ENCODE data around the gene RAF1. TPM values are rescaled to one million over a fixed set of nuclear protein-coding genes. Genes with fewer than 3 reads are reported as not detected.

RAF1 gene
- total and polyA plus RNA-seq, 9 of the 15 experiments (the other 6 are each of a cell fraction or from before 2014, with no cell fraction given), result 28.0 to 183 (median 85.6) TPM

- TF ChIP-seq E2F8 (IDR thresholded peaks at IDR 0.05; ENCODE audit: low read depth, partially characterized antibody), result no peak
- TF ChIP-seq ZNF76 (CRISPR knock-in tag; IDR thresholded peaks at IDR 0.05; ENCODE audit: borderline replicate concordance), result no peak
- TF ChIP-seq SMARCA4 (IDR thresholded peaks at IDR 0.05), result peak; percentile 62
- TF ChIP-seq HNRNPL (IDR thresholded peaks at IDR 0.05; ENCODE audit: low read depth, low read length), result no peak
- no peak for TF ChIP-seq ETS2 (tag; IDR thresholded peaks at IDR 0.05; ENCODE audit: borderline replicate concordance, poor library complexity, severe bottlenecking)
- TF ChIP-seq NR2C2 (CRISPR knock-in tag; IDR thresholded peaks at IDR 0.05), result no peak
- TF ChIP-seq NR2C2 (tag; IDR thresholded peaks at IDR 0.05), result no peak
- no peak for TF ChIP-seq NCOA1 (IDR thresholded peaks at IDR 0.05; ENCODE audit: low read depth)
- TF ChIP-seq ZNF398 (CRISPR knock-in tag; IDR thresholded peaks at IDR 0.05), result no peak
- no peak; a peak in 1 of 4 replicates for TF ChIP-seq MLLT1 (IDR thresholded peaks at IDR 0.05)
- no peak for TF ChIP-seq KDM4B (IDR thresholded peaks at IDR 0.05; ENCODE audit: borderline replicate concordance in 2 of 2, low read depth in 1 of 2)
- no peak for TF ChIP-seq EWSR1 (IDR thresholded peaks at IDR 0.05; ENCODE audit: borderline replicate concordance, low read depth, partially characterized antibody)
- TF ChIP-seq ZKSCAN8 (CRISPR knock-in tag; IDR thresholded peaks at IDR 0.05), result no peak
- no peak for TF ChIP-seq CEBPZ (IDR thresholded peaks at IDR 0.05; ENCODE audit: borderline replicate concordance, low read depth, low read length)
Measured at GRCh38 chr3:12557473-12558100, 106.3 kb downstream of the RAF1 start (continued).

All from K562 (cell line).